GM12878 (cell line): Measurements from ENCODE around the gene ARID5B. TPM values are rescaled to one million over a fixed set of nuclear protein-coding genes. Genes with fewer than 3 reads are reported as not detected.

Experiments used
- ASH2L ChIP-seq: fragments of 300-600, 200-600 bp; sonication (generic); IDR thresholded peaks from 2 replicates; pipeline ENCODE4 v1.6.1; 2017; ENCODE audit warnings: low read depth, mild to moderate bottlenecking, borderline replicate concordance
- ETV6 ChIP-seq, 2 experiments: fragments of 450-650 bp in 1 of 2; IDR thresholded peaks in 1 of 2; conservative IDR thresholded peaks in 1 of 2; 2 replicates each; pipeline ENCODE4 v1.6.1; 2014; ENCODE audit warnings: antibody characterized with exemption in 1 of 2, borderline replicate concordance in 1 of 2, low read depth in 1 of 2, mild to moderate bottlenecking in 1 of 2, moderate library complexity in 1 of 2
- NFYB ChIP-seq: IDR thresholded peaks from 2 replicates; pipeline ENCODE4 v1.6.1; 2011; ENCODE audit warnings: low read depth, mild to moderate bottlenecking, low read length, improper control_type of control experiment, moderate library complexity; ENCODE audit not compliant: insufficient read depth
- NR2C1 ChIP-seq: fragments of 450-650 bp; IDR thresholded peaks from 2 replicates; pipeline ENCODE4 v1.6.1; 2017; ENCODE audit warnings: antibody characterized with exemption, mild to moderate bottlenecking, moderate library complexity
- PML ChIP-seq: IDR thresholded peaks from 2 replicates; pipeline ENCODE4 v1.6.1; 2012; ENCODE audit warnings: low read length, inconsistent platforms
- RELA ChIP-seq: fragments of 450-650 bp; IDR thresholded peaks from 2 replicates; pipeline ENCODE4 v1.8.0; 2014; ENCODE audit warnings: borderline replicate concordance; ENCODE audit not compliant: partially characterized antibody
- SIX5 ChIP-seq: IDR thresholded peaks from 2 replicates; pipeline ENCODE4 v1.6.1; 2011; ENCODE audit warnings: mild to moderate bottlenecking, low read depth, low read length, moderate library complexity; ENCODE audit not compliant: severe bottlenecking
- SP1 ChIP-seq: IDR thresholded peaks from one replicate; pipeline ENCODE4 v1.6.1; 2011; ENCODE audit warnings: low read depth, low read length
- SREBF1 ChIP-seq: IDR thresholded peaks from 2 replicates; pipeline ENCODE4 v1.6.1; 2012; ENCODE audit warnings: mild to moderate bottlenecking, low read length
- SREBF2 ChIP-seq: IDR thresholded peaks from 2 replicates; pipeline ENCODE4 v1.6.1; 2012; ENCODE audit warnings: mild to moderate bottlenecking, low read length
- TBL1XR1 ChIP-seq: IDR thresholded peaks from 2 replicates; pipeline ENCODE4 v1.6.1; 2012; ENCODE audit warnings: low read depth, low read length, improper control_type of control experiment
- TCF12 ChIP-seq: IDR thresholded peaks from 2 replicates; pipeline ENCODE4 v1.6.1; 2011; ENCODE audit warnings: low read depth, mild to moderate bottlenecking, low read length
- YBX1 ChIP-seq: fragments of 450-650 bp; IDR thresholded peaks from 2 replicates; pipeline ENCODE4 v1.6.1; 2016; ENCODE audit warnings: antibody characterized with exemption
- polyA plus RNA-seq, 11 experiments: library from polyadenylated mRNA; depleted of rRNA in 4 of 11; unstranded in 6 of 11; stranded (reverse) in 5 of 11; fragments of >200 nt; fragmentation: Nextera tagmentation in 4 of 11; fragmentation: Illumina TruSeq in 1 of 11; extraction: Ambion mirVana in 4 of 11; extraction: Trizol in 1 of 11; gene quantifications; 1 replicate in 1 of 11; 2 replicates in 10 of 11; pipeline versions ENCODE4 v1.2.1 to v1.2.3, GENCODE V29; 2011 to 2016; ENCODE audit warnings: inconsistent platforms in 2 of 11, missing spikeins in 2 of 11, low read depth in 1 of 11
- total RNA-seq, 4 experiments: library from RNA; depleted of rRNA in 3 of 4; stranded (reverse); fragments of >200 nt in 3 of 4; fragmentation: Illumina TruSeq in 1 of 4; extraction: Trizol in 1 of 4; gene quantifications; 2 replicates each; pipeline versions ENCODE4 v1.2.1 to v1.2.3, GENCODE V29; 2013 to 2021
- TF ChIP-seq, protein P1 (sequence below): fragments of 450-650 bp; IDR thresholded peaks from 2 replicates; pipeline ENCODE4 v1.6.1; 2017; ENCODE audit warnings: borderline replicate concordance
- TF ChIP-seq, protein P2 (sequence below): fragments of 450-650 bp; IDR thresholded peaks from 2 replicates; pipeline ENCODE4 v1.6.1; 2018; ENCODE audit warnings: borderline replicate concordance, mild to moderate bottlenecking; ENCODE audit not compliant: partially characterized antibody
- TF ChIP-seq, protein P3 (sequence below): fragments of 450-650 bp; IDR thresholded peaks from 2 replicates; pipeline ENCODE4 v1.6.1; 2017; ENCODE audit warnings: low read depth, mild to moderate bottlenecking, moderate library complexity
- TF ChIP-seq, protein P4 (sequence below): IDR thresholded peaks from 2 replicates; pipeline ENCODE4 v1.6.1; 2011; ENCODE audit warnings: borderline replicate concordance, low read depth, mild to moderate bottlenecking, moderate library complexity, low read length; ENCODE audit not compliant: insufficient read depth, poor library complexity, severe bottlenecking
- TF ChIP-seq, protein P5 (sequence below): fragments of 450-650 bp; formaldehyde crosslinking; IDR thresholded peaks from 2 replicates; pipeline ENCODE4 v1.4.0; 2020; ENCODE audit warnings: mild to moderate bottlenecking, moderate library complexity

Gene ARID5B
- total and polyA plus RNA-seq, 10 of the 15 experiments (the other 5 are each of a cell fraction or from before 2014, with no cell fraction given), result 2.7 to 8.5 (median 6.1) TPM

DNA sequence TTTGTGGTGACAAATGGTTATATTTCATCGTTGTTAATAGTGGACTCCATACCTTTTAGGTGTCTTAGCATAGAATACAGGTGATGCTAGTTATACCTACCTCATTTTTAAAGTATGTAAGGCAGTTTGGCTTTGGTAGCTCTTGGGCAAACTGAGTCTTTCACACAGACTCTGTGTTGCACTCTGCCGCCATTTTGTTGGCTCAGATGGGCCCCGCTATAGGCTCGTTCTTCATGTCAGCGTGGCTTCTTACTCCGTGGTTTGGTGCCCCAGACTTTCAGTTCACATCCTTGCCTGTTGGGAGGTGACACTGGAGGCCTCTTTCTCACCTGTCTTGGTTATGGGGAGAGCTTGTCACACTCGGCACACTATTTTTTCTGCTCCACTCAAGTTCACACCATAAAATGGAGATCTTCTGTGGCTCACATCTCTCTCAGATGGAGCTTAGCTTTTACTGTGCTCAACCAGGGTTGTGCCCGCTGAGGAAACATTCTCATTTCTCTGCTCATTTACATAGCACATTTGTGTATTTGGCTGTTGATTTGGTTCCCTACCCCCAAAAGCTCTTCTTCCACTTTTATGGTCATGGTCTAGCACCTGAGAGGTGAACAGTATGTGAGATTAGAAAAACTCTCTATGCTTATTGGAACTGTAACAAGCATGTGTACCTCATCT, 178.5 kb downstream of the ARID5B start (continued):
- no peak for TF ChIP-seq ETV6 (conservative IDR thresholded peaks at IDR 0.05 in 1 of 2, IDR thresholded peaks at IDR 0.05 in 1 of 2; ENCODE audit: borderline replicate concordance in 1 of 2, low read depth in 1 of 2)
- TF ChIP-seq, protein P1, sequence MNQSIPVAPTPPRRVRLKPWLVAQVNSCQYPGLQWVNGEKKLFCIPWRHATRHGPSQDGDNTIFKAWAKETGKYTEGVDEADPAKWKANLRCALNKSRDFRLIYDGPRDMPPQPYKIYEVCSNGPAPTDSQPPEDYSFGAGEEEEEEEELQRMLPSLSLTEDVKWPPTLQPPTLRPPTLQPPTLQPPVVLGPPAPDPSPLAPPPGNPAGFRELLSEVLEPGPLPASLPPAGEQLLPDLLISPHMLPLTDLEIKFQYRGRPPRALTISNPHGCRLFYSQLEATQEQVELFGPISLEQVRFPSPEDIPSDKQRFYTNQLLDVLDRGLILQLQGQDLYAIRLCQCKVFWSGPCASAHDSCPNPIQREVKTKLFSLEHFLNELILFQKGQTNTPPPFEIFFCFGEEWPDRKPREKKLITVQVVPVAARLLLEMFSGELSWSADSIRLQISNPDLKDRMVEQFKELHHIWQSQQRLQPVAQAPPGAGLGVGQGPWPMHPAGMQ, result no peak
- TF ChIP-seq, protein P2, sequence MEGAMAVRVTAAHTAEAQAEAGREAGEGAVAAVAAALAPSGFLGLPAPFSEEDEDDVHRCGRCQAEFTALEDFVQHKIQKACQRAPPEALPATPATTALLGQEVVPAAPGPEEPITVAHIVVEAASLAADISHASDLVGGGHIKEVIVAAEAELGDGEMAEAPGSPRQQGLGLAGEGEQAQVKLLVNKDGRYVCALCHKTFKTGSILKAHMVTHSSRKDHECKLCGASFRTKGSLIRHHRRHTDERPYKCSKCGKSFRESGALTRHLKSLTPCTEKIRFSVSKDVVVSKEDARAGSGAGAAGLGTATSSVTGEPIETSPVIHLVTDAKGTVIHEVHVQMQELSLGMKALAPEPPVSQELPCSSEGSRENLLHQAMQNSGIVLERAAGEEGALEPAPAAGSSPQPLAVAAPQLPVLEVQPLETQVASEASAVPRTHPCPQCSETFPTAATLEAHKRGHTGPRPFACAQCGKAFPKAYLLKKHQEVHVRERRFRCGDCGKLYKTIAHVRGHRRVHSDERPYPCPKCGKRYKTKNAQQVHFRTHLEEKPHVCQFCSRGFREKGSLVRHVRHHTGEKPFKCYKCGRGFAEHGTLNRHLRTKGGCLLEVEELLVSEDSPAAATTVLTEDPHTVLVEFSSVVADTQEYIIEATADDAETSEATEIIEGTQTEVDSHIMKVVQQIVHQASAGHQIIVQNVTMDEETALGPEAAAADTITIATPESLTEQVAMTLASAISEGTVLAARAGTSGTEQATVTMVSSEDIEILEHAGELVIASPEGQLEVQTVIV, result no peak
- TF ChIP-seq TCF12, result no peak
- TF ChIP-seq SIX5, result no peak
- TF ChIP-seq, protein P3, sequence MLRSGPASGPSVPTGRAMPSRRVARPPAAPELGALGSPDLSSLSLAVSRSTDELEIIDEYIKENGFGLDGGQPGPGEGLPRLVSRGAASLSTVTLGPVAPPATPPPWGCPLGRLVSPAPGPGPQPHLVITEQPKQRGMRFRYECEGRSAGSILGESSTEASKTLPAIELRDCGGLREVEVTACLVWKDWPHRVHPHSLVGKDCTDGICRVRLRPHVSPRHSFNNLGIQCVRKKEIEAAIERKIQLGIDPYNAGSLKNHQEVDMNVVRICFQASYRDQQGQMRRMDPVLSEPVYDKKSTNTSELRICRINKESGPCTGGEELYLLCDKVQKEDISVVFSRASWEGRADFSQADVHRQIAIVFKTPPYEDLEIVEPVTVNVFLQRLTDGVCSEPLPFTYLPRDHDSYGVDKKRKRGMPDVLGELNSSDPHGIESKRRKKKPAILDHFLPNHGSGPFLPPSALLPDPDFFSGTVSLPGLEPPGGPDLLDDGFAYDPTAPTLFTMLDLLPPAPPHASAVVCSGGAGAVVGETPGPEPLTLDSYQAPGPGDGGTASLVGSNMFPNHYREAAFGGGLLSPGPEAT, result no peak
- no peak for TF ChIP-seq NFYB
- TF ChIP-seq, protein P4, sequence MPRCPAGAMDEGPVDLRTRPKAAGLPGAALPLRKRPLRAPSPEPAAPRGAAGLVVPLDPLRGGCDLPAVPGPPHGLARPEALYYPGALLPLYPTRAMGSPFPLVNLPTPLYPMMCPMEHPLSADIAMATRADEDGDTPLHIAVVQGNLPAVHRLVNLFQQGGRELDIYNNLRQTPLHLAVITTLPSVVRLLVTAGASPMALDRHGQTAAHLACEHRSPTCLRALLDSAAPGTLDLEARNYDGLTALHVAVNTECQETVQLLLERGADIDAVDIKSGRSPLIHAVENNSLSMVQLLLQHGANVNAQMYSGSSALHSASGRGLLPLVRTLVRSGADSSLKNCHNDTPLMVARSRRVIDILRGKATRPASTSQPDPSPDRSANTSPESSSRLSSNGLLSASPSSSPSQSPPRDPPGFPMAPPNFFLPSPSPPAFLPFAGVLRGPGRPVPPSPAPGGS, result no peak
- TF ChIP-seq ASH2L, result no peak
- no peak for TF ChIP-seq SP1
- TF ChIP-seq NR2C1, result no peak
- TF ChIP-seq PML, result 0 out of 2 replicates have a peak, but pooled peaks have one; percentile 42
- no peak for TF ChIP-seq RELA
- peak; percentile 17; the same call in 1 of the 2 replicates for TF ChIP-seq SREBF1
- no peak for TF ChIP-seq TBL1XR1
- TF ChIP-seq, protein P5, sequence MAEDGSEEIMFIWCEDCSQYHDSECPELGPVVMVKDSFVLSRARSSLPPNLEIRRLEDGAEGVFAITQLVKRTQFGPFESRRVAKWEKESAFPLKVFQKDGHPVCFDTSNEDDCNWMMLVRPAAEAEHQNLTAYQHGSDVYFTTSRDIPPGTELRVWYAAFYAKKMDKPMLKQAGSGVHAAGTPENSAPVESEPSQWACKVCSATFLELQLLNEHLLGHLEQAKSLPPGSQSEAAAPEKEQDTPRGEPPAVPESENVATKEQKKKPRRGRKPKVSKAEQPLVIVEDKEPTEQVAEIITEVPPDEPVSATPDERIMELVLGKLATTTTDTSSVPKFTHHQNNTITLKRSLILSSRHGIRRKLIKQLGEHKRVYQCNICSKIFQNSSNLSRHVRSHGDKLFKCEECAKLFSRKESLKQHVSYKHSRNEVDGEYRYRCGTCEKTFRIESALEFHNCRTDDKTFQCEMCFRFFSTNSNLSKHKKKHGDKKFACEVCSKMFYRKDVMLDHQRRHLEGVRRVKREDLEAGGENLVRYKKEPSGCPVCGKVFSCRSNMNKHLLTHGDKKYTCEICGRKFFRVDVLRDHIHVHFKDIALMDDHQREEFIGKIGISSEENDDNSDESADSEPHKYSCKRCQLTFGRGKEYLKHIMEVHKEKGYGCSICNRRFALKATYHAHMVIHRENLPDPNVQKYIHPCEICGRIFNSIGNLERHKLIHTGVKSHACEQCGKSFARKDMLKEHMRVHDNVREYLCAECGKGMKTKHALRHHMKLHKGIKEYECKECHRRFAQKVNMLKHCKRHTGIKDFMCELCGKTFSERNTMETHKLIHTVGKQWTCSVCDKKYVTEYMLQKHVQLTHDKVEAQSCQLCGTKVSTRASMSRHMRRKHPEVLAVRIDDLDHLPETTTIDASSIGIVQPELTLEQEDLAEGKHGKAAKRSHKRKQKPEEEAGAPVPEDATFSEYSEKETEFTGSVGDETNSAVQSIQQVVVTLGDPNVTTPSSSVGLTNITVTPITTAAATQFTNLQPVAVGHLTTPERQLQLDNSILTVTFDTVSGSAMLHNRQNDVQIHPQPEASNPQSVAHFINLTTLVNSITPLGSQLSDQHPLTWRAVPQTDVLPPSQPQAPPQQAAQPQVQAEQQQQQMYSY (CRISPR knock-in tag), result no peak
- no peak for TF ChIP-seq SREBF2
- TF ChIP-seq YBX1, result no peak
